ENCODE data around the gene HMG20A.

- TF ChIP-seq GATA2 (IDR thresholded peaks at IDR 0.05; ENCODE audit: low read depth, low read length) (no peak), GATA3 (IDR thresholded peaks at IDR 0.05; ENCODE audit: low read depth, low read length) (no peak)
Measured at GRCh38 chr15:77402740-77403379, 17.8 kb upstream of the HMG20A start.

Measured in SH-SY5Y (cell line).